Suprapubic skin (tissue), 3 donors: ENCODE results near the gene DDX31.

Source experiments
- CTCF ChIP-seq, 2 donors: fragments of 200-600 bp in 1 of 2; fragments of 450-650 bp in 1 of 2; sonication (generic) in 1 of 2; IDR thresholded peaks; one replicate each; pipeline ENCODE4 v1.5.1; 2016 to 2019; ENCODE audit warnings: antibody characterized with exemption in 2 of 2, mild to moderate bottlenecking in 1 of 2, moderate library complexity in 1 of 2
- EP300 ChIP-seq: sonication (generic); formaldehyde crosslinking; IDR thresholded peaks from one replicate; pipeline ENCODE4 v1.6.1; 2017; ENCODE audit warnings: antibody characterized with exemption

- TF ChIP-seq EP300 (no peak), CTCF (IDR thresholded peaks at IDR 0.05) (no peak)
Measured at GRCh38 chr9:132622159-132622558, 47.6 kb downstream of the DDX31 start.
